Colonic mucosa (tissue), 4 donors: ENCODE results near the gene ECPAS. TPM values are rescaled to one million over a fixed set of nuclear protein-coding genes. Genes with fewer than 3 reads are reported as not detected.

Experiments
- DNase-seq: peaks from one replicate; pipeline ENCODE4 v3.0.0-alpha.2; 2020
- H3K27ac ChIP-seq: fragments of 200-600 bp; one replicate; pipeline ENCODE4 v1.8.0; 2021
- H3K27me3 ChIP-seq: fragments of 200-600 bp; one replicate; pipeline ENCODE4 v1.8.0; 2021
- H3K36me3 ChIP-seq: fragments of 200-600 bp; one replicate; pipeline ENCODE4 v1.8.0; 2021
- H3K4me1 ChIP-seq: fragments of 200-600 bp; one replicate; pipeline ENCODE4 v1.8.0; 2021; ENCODE audit warnings: mild to moderate bottlenecking
- H3K4me3 ChIP-seq: fragments of 200-600 bp; one replicate; pipeline ENCODE4 v1.8.0; 2021
- H3K9ac ChIP-seq, 2 donors: one replicate each; pipeline ENCODE4 v1.7.0; 2013; ENCODE audit warnings: control low read depth in 2 of 2, low read depth in 2 of 2, low read length in 2 of 2
- H3K9me3 ChIP-seq: fragments of 200-600 bp; one replicate; pipeline ENCODE4 v1.8.0; 2021
- intact Hi-C: fragments of 100-400 bp; cut with DNase I; formaldehyde crosslinking; loops from one replicate; pipeline ENCODE4 v1.14.1; 2022
- total RNA-seq, 2 donors: library from RNA; stranded (reverse); fragmentation: NEBNext Ultra II Directional in 1 of 2; extraction: Animal tissue kit (Norgen Biotek cat#: 25700) in 1 of 2; gene quantifications; one replicate each; pipeline ENCODE4 v1.2.1, GENCODE V29; 2021
- TF ChIP-seq, protein P1 (sequence below): fragments of 200-600 bp; IDR thresholded peaks from one replicate; pipeline ENCODE4 v1.8.0; 2022; ENCODE audit warnings: antibody characterized with exemption, mild to moderate bottlenecking
- donor health status: healthy.
- donor health status: DM: no; HTN: no; CAD: no.
- donor health status: DM: no; HTN: no; CAD: no.

The ECPAS gene
- total RNA-seq, 2 donors from 2014 or later, result 55.1 to 92.5 TPM

DNA sequence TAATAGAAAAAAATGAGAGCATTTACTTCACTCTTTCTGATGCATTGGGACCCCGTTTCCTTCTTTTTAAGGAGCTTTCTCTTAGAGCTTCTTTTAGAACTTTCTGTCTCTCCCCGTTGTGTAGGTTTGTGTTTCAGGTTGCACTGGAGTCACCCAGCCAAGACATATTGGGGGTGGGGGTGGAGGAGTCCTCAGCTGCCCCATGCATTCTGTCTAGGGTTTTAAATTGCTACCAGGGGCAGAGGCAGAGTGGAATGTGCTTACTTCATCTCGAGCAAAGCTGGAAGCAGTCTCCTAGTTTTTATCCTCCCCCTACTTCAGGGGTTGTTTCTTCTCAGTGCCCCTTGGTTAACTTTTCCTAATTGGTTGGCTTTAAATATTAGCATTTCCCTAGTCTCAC lies 163.6 kb downstream of the ECPAS start:
- no peaks in the 10 kb centered on the region for H3K27me3 ChIP-seq
- H3K4me1 ChIP-seq, result no peaks in the 10 kb centered on the region
- no peaks in the 10 kb centered on the region for H3K9me3 ChIP-seq
- H3K4me3 ChIP-seq, result no peak overlapping the region
- H3K9ac ChIP-seq, result no peak overlapping the region
- TF ChIP-seq, protein P1, sequence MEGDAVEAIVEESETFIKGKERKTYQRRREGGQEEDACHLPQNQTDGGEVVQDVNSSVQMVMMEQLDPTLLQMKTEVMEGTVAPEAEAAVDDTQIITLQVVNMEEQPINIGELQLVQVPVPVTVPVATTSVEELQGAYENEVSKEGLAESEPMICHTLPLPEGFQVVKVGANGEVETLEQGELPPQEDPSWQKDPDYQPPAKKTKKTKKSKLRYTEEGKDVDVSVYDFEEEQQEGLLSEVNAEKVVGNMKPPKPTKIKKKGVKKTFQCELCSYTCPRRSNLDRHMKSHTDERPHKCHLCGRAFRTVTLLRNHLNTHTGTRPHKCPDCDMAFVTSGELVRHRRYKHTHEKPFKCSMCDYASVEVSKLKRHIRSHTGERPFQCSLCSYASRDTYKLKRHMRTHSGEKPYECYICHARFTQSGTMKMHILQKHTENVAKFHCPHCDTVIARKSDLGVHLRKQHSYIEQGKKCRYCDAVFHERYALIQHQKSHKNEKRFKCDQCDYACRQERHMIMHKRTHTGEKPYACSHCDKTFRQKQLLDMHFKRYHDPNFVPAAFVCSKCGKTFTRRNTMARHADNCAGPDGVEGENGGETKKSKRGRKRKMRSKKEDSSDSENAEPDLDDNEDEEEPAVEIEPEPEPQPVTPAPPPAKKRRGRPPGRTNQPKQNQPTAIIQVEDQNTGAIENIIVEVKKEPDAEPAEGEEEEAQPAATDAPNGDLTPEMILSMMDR, result no peak
- intact Hi-C loops, result no loop called here
- DNase-seq, result no peak
- no peaks in the 10 kb centered on the region for H3K36me3 ChIP-seq
- no peak overlapping the region for H3K27ac ChIP-seq

DNA sequence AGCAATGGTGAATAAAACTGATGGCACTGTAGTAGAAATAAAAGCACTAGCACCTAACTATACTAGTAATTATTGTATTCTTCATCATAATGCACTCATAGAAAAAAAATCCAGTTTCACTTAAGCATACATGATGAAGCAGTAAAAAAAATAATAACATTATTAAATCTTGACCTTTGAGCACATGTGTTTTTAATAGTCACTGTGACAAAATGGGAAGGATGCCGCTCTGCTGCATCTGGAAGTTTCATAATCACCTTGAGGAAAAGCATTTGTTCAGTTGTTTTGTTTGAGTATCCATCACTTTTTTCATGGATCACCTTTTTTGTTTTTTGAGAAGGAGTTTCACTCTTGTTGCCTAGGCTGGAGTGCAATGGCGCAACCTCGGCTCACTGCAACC lies 167.4 kb downstream of the ECPAS start:
- no peaks in the 10 kb centered on the region for H3K4me1 ChIP-seq
- no peak for DNase-seq
- H3K4me3 ChIP-seq, result no peak overlapping the region
- H3K27me3 ChIP-seq, result no peaks in the 10 kb centered on the region
- H3K36me3 ChIP-seq, result no peaks in the 10 kb centered on the region
- TF ChIP-seq, protein P1, result no peak
- no peaks in the 10 kb centered on the region for H3K9me3 ChIP-seq
- intact Hi-C loops, result no loop called here
- no peak overlapping the region for H3K27ac ChIP-seq
- H3K9ac ChIP-seq, result no peak overlapping the region

Other genes starting within 250 kb of the ECPAS start
- gene OR2K2, start 154.2 kb downstream of the ECPAS start, total RNA-seq, result not detected
- 1 to 10 TPM; 1.2 to 2.8 TPM for gene ZNF483, start 40.8 kb upstream of the ECPAS start, total RNA-seq
- 10 to 100 TPM; 55.6 to 85.3 TPM for gene PTGR1, start 115.3 kb upstream of the ECPAS start, total RNA-seq
- 1 to 10 TPM; 7.8 to 9.0 TPM for gene DNAJC25, start 147.0 kb upstream of the ECPAS start, total RNA-seq
- gene GNG10, start 177.2 kb upstream of the ECPAS start, total RNA-seq, result 10 to 100 TPM; 12.6 to 27.3 TPM